IMR-90 (cell line): ENCODE results near the gene MICALL2. TPM values are rescaled to one million over a fixed set of nuclear protein-coding genes. Genes with fewer than 3 reads are reported as not detected.

Experiments used
- ATAC-seq: fragments of 200-7000 bp; cut with Tn5 transposase; 2 replicates; pipeline ENCODE4 v1.9.1; 2020; ENCODE audit warnings: low read depth, mild to moderate bottlenecking, moderate library complexity
- BruUV-seq: library from RNA; stranded (reverse); fragments of 400-500 nt; replicated peaks from 2 replicates; lab custom pipeline; 2021; lab: Mats Ljungman, UMichigan
- CTCF ChIA-PET: fragments of 300-600 bp; formaldehyde crosslinking; extraction: SDS; loops from one replicate; lab custom pipeline; 2021; ENCODE audit warnings: antibody characterized with exemption; lab: Yijun Ruan, JAX
- POLR2A ChIA-PET: fragments of 300-600 bp; sonication (Branson Sonifier 250); formaldehyde crosslinking; loops from one replicate; lab custom pipeline; 2022; ENCODE audit warnings: antibody characterized with exemption; ENCODE audit not compliant: unreplicated experiment; lab: Charles Lee
- DNase-seq: peaks from one replicate; pipeline ENCODE4 v3.0.0; 2013
- H2AFZ ChIP-seq: replicated peaks from 2 replicates; pipeline ENCODE3; 2013; ENCODE audit warnings: low read length, mild to moderate bottlenecking; ENCODE audit not compliant: poor library complexity
- H2AK5ac ChIP-seq: 2 replicates; pipeline ENCODE4 v1.6.1; 2013; ENCODE audit warnings: low read depth, low read length, inconsistent platforms
- H2AK9ac ChIP-seq: replicated peaks from 2 replicates; pipeline ENCODE3; 2013; ENCODE audit warnings: mild to moderate bottlenecking, low read depth, low read length, moderate library complexity; ENCODE audit not compliant: poor library complexity
- H2BK120ac ChIP-seq: 2 replicates; pipeline ENCODE4 v1.6.1; 2013; ENCODE audit warnings: low read depth, low read length, inconsistent platforms
- H2BK15ac ChIP-seq: 3 replicates; pipeline ENCODE4 v1.6.1; 2013; ENCODE audit warnings: low read depth, low read length, inconsistent platforms
- H2BK20ac ChIP-seq: 2 replicates; pipeline ENCODE4 v1.6.1; 2013; ENCODE audit warnings: low read depth, mild to moderate bottlenecking, inconsistent platforms, low read length, moderate library complexity
- H2BK5ac ChIP-seq: 2 replicates; pipeline ENCODE4 v1.6.1; 2013; ENCODE audit warnings: mild to moderate bottlenecking, low read depth, low read length, inconsistent platforms; ENCODE audit not compliant: poor library complexity, severe bottlenecking
- H3K14ac ChIP-seq: replicated peaks from 2 replicates; pipeline ENCODE4 v1.6.1; 2013; ENCODE audit warnings: low read depth, low read length, inconsistent platforms
- H3K18ac ChIP-seq: 2 replicates; pipeline ENCODE4 v1.6.1; 2013; ENCODE audit warnings: low read depth, low read length, control low read depth
- H3K23ac ChIP-seq: 2 replicates; pipeline ENCODE4 v1.6.1; 2013; ENCODE audit warnings: low read depth, low read length, inconsistent platforms
- H3K27ac ChIP-seq: 2 replicates; pipeline ENCODE4 v1.5.1; 2013; ENCODE audit warnings: mild to moderate bottlenecking, control low read depth, low read length; ENCODE audit not compliant: insufficient read depth
- H3K27me3 ChIP-seq: 2 replicates; pipeline ENCODE4 v1.6.1; 2013; ENCODE audit warnings: low read length; ENCODE audit not compliant: control insufficient read depth, insufficient read depth
- H3K36me3 ChIP-seq: 2 replicates; pipeline ENCODE4 v1.6.1; 2013; ENCODE audit warnings: low read length, mixed read lengths; ENCODE audit not compliant: control insufficient read depth, insufficient read depth
- H3K4ac ChIP-seq: 2 replicates; pipeline ENCODE4 v1.6.1; 2013; ENCODE audit warnings: low read depth, low read length, inconsistent platforms
- H3K4me1 ChIP-seq: 2 replicates; pipeline ENCODE4 v1.6.1; 2013; ENCODE audit warnings: low read length, mixed read lengths; ENCODE audit not compliant: control insufficient read depth, insufficient read depth
- H3K4me2 ChIP-seq: 2 replicates; pipeline ENCODE4 v1.6.1; 2013; ENCODE audit warnings: low read depth, mild to moderate bottlenecking, control low read depth, low read length, moderate library complexity
- H3K4me3 ChIP-seq: 2 replicates; pipeline ENCODE4 v1.5.1; 2013; ENCODE audit warnings: low read depth, mild to moderate bottlenecking, control low read depth, low read length, moderate library complexity; ENCODE audit not compliant: insufficient read depth
- H3K56ac ChIP-seq: 2 replicates; pipeline ENCODE4 v1.6.1; 2013; ENCODE audit warnings: low read length, inconsistent platforms; ENCODE audit not compliant: insufficient read depth; ENCODE audit errors: extremely low read depth
- H3K79me1 ChIP-seq, 2 experiments: 2 replicates each; pipeline ENCODE4 v1.6.1; 2013; ENCODE audit warnings: low read length in 2 of 2, inconsistent platforms in 1 of 2, low read depth in 1 of 2
- H3K9ac ChIP-seq: 2 replicates; pipeline ENCODE4 v1.6.1; 2013; ENCODE audit warnings: low read depth, low read length, control low read depth
- H3K9me1 ChIP-seq: 2 replicates; pipeline ENCODE4 v1.6.1; 2013; ENCODE audit warnings: low read length, inconsistent platforms; ENCODE audit not compliant: insufficient read depth
- H3K9me3 ChIP-seq: 2 replicates; pipeline ENCODE4 v1.6.1; 2013; ENCODE audit warnings: low read length; ENCODE audit not compliant: control insufficient read depth, insufficient read depth
- H4K20me1 ChIP-seq: 2 replicates; pipeline ENCODE4 v1.6.1; 2013; ENCODE audit warnings: low read length, inconsistent platforms; ENCODE audit not compliant: insufficient read depth
- H4K5ac ChIP-seq: 2 replicates; pipeline ENCODE4 v1.6.1; 2013; ENCODE audit warnings: mild to moderate bottlenecking, low read depth, low read length, control low read depth
- H4K8ac ChIP-seq, 2 experiments: 2 replicates each; pipeline ENCODE4 v1.6.1; 2013; ENCODE audit warnings: low read depth in 2 of 2, low read length in 2 of 2, control low read depth in 1 of 2, inconsistent platforms in 1 of 2
- H4K91ac ChIP-seq: 2 replicates; pipeline ENCODE4 v1.6.1; 2013; ENCODE audit warnings: low read depth, low read length, inconsistent platforms; ENCODE audit not compliant: insufficient read depth
- BHLHE40 ChIP-seq: fragments of 150-350 bp; IDR thresholded peaks from 2 replicates; pipeline ENCODE4 v1.6.1; 2016; ENCODE audit warnings: mild to moderate bottlenecking, low read depth, low read length
- CHD1 ChIP-seq: IDR thresholded peaks from 2 replicates; pipeline ENCODE4 v1.6.1; 2012; ENCODE audit warnings: low read depth, low read length, improper control_type of control experiment
- CTCF ChIP-seq: conservative IDR thresholded peaks from 2 replicates; pipeline ENCODE4 v1.5.1; 2012; ENCODE audit warnings: mild to moderate bottlenecking, low read depth, low read length, improper control_type of control experiment
- ELK1 ChIP-seq: fragments of 150-350 bp; IDR thresholded peaks from 2 replicates; pipeline ENCODE4 v1.6.1; 2016; ENCODE audit warnings: low read depth, mild to moderate bottlenecking, low read length, moderate library complexity, borderline replicate concordance
- MAFK ChIP-seq: IDR thresholded peaks from 2 replicates; pipeline ENCODE4 v1.6.1; 2012; ENCODE audit warnings: low read depth, low read length, improper control_type of control experiment
- NFE2L2 ChIP-seq: fragments of 150-350 bp; IDR thresholded peaks from 2 replicates; pipeline ENCODE4 v1.6.1; 2016; ENCODE audit warnings: low read depth, mild to moderate bottlenecking, low read length
- POLR2A ChIP-seq: IDR thresholded peaks from 2 replicates; pipeline ENCODE4 v1.6.1; 2012; ENCODE audit warnings: mild to moderate bottlenecking, low read depth, low read length
- USF2 ChIP-seq: fragments of 150-350 bp; IDR thresholded peaks from 2 replicates; pipeline ENCODE4 v1.6.1; 2017; ENCODE audit warnings: mild to moderate bottlenecking, antibody characterized with exemption, low read length, low read depth
- WGBS, 2 experiments: methylation state at CpG; one replicate each; pipeline versions ENCODE4 v1.1.5 to v1.1.7; 2013; ENCODE audit warnings: missing lambda C conversion rate in 2 of 2; ENCODE audit not compliant: insufficient read length in 1 of 2; ENCODE audit errors: extremely low coverage in 2 of 2; 5-methylcytosine and 5-hydroxymethylcytosine counted together
- dilution Hi-C: fragments of 300-500 bp; cut with HindIII; formaldehyde crosslinking; loops from one replicate; pipeline ENCODE4 v1.14.3; 2018; ENCODE audit warnings: low sequenced_read_pairs; ENCODE audit not compliant: unreplicated experiment
- in situ Hi-C: fragments of 300-500 bp; cut with MboI; formaldehyde crosslinking; loops from 3 replicates; pipeline ENCODE4 v1.14.3; 2019; ENCODE audit warnings: low sequenced_read_pairs, inconsistent platforms, mixed read lengths
- intact Hi-C: fragments of 100-400 bp; cut with micrococcal nuclease; formaldehyde crosslinking; loops from 2 replicates; pipeline ENCODE4 v1.10.0; 2022
- polyA plus RNA-seq, 3 experiments: library from polyadenylated mRNA; depleted of rRNA; stranded (reverse); fragments of >200 nt; gene quantifications; 2 replicates each; pipeline ENCODE4 v1.2.3, GENCODE V29; 2012; ENCODE audit warnings: low replicate concordance in 1 of 3
- total RNA-seq: library from RNA; depleted of rRNA; stranded (reverse); fragments of >200 nt; gene quantifications from 2 replicates; pipeline ENCODE4 v1.2.3, GENCODE V29; 2012

The MICALL2 gene
- total and polyA plus RNA-seq, 2 of the 4 experiments (the other 2 are of a cell fraction): 6.6 to 34.1 TPM

GRCh38 chr7:1493571-1493970 lies 34.3 kb upstream of the MICALL2 start:
- Histone ChIP-seq H3K79me1 (peaks cover 0 to 11% of the 10 kb centered on the region in 2 experiments; a peak in 1 of 4 replicates), H3K56ac (no peak overlapping the region), H2BK15ac (no peak overlapping the region), H2BK120ac (no peak overlapping the region), H3K14ac (no peak overlapping the region), H3K9me3 (no peaks in the 10 kb centered on the region), H3K4me2 (no peak overlapping the region), H4K5ac (no peak overlapping the region), H3K27me3 (no peaks in the 10 kb centered on the region), H4K91ac (no peak overlapping the region), H3K4me1 (no peaks in the 10 kb centered on the region), H3K18ac (no peak overlapping the region), H2AK9ac (no peak overlapping the region), H2BK5ac (no peak overlapping the region), H3K27ac (no peak overlapping the region), H3K4me3 (no peak overlapping the region), H2AK5ac (no peak overlapping the region), H3K9ac (no peak overlapping the region), H2AFZ (no peak overlapping the region), H3K9me1 (no peaks in the 10 kb centered on the region), H4K20me1 (0 out of 2 replicates have a peak, but pooled peaks cover 4% of the 10 kb centered on the region), H4K8ac (no peak overlapping the region), H2BK20ac (no peak overlapping the region), H3K23ac (no peak overlapping the region), H3K36me3 (peaks cover 66% of the 10 kb centered on the region), H3K4ac (no peak overlapping the region)
- ChIA-PET POLR2A (no interaction called here), CTCF (no interaction called here)
- no TSS peak for BruUV-seq
- intact Hi-C loops (no loop called here), in situ Hi-C loops (no loop called here), dilution Hi-C loops (no loop called here)
- no peak for DNase-seq
- WGBS, 2 experiments: 93% methylated on average over 19 of the region's 26 CpGs; no CpG with 5 or more reads in 1 of the 2 experiments
- no peak for ATAC-seq
- TF ChIP-seq ELK1 (no peak), NFE2L2 (no peak), POLR2A (no peak), CHD1 (no peak), USF2 (no peak), BHLHE40 (no peak), CTCF (no peak), MAFK (no peak)
